Measurements from ENCODE around the gene CSTPP1.
"Not testable (repeated sequence)": the region's sequence is repeated elsewhere in the genome, so short reads cannot be mapped to it uniquely, and the experiment has no call there.

GRCh38 chr11:47198161-47198560, 261.6 kb downstream of the CSTPP1 start:
- not testable (repeated sequence) for TF ChIP-seq CTCF (IDR thresholded peaks at IDR 0.05); EZH2 (IDR thresholded peaks at IDR 0.05; ENCODE audit: borderline replicate concordance, insufficient read depth, low read depth, low read length, poor library complexity, severe bottlenecking)
